ENCODE measurements around the gene UCHL1.

GRCh38 chr4:41214136-41214824 lies 42.4 kb upstream of the UCHL1 start, which contains the start of gene APBB2:
- TF ChIP-seq EZH2 (IDR thresholded peaks at IDR 0.05; ENCODE audit: borderline replicate concordance) (no peak), CTCF (IDR thresholded peaks at IDR 0.05; ENCODE audit: poor library complexity) (peak; percentile 85)

Data from hepatocyte (in vitro differentiated cells).